Measurements from ENCODE around the gene ZSCAN21.

Gene ZSCAN21

DNA sequence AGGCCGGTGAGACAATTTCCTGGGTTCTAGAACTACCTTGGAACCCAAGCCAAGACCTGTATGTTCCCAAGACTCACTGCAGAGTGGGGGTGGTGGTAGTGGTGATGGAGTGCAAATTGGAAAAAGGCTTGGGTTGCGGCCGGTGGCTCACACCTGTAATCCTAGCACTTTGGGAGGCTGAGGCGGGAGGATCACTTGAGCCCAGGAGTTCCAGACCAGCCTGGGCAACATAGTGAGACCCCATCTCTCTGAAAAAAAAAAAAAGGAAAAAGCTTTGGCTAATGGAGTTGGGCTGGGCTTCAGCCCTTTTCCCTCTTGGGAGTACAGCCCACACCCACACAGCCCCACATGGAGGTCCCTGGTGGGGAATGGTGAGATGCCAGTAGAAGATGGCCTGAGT is 56.0 kb downstream of the ZSCAN21 start:
- TF ChIP-seq CTCF (IDR thresholded peaks at IDR 0.05; ENCODE audit: insufficient read depth, low read depth, low read length, missing control alignments), result no peak
- no peak for DNase-seq (ENCODE audit: low read depth)
- H3K4me3 ChIP-seq (ENCODE audit: low read depth, low read length), result no peak overlapping the region

DNA sequence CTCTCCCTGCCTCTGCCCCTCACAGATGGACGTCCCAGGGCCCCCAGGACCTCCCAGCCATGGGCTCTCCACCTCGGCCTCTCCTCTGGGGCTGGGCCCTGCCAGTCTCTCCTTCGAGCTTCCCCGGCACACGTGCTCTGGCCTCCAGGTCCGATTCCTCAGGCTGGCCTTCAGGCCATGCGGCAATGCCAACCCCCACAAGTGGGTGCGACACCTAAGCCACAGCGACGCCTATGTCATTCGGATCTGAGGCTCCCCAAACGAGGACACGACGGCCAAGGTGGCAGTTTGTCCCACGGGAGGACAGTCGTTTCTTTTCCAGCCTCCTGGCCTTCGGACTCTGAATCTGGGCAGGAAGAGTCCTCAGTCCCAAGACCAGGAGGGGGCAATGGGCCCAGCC is 57.1 kb downstream of the ZSCAN21 start:
- no peak for DNase-seq (ENCODE audit: low read depth)
- H3K4me3 ChIP-seq (ENCODE audit: low read depth, low read length), result no peak overlapping the region
- TF ChIP-seq CTCF (IDR thresholded peaks at IDR 0.05; ENCODE audit: insufficient read depth, low read depth, low read length, missing control alignments), result no peak

- H3K4me3 ChIP-seq (ENCODE audit: low read depth, low read length), result no peak overlapping the region
- no peak for TF ChIP-seq CTCF (IDR thresholded peaks at IDR 0.05; ENCODE audit: insufficient read depth, low read depth, low read length, missing control alignments)
- no peak for DNase-seq (ENCODE audit: low read depth)
These were observed 57.7 kb downstream of the ZSCAN21 start for GRCh38 chr7:100107125-100107737.

GRCh38 chr7:100107890-100108289 is 58.3 kb downstream of the ZSCAN21 start:
- no peak for TF ChIP-seq CTCF (IDR thresholded peaks at IDR 0.05; ENCODE audit: insufficient read depth, low read depth, low read length, missing control alignments)
- DNase-seq (ENCODE audit: low read depth), result no peak
- H3K4me3 ChIP-seq (ENCODE audit: low read depth, low read length), result no peak overlapping the region

- DNase-seq (ENCODE audit: low read depth), result no peak
- TF ChIP-seq CTCF (IDR thresholded peaks at IDR 0.05; ENCODE audit: insufficient read depth, low read depth, low read length, missing control alignments), result no peak
- no peak overlapping the region for H3K4me3 ChIP-seq (ENCODE audit: low read depth, low read length)
These were observed 60.1 kb downstream of the ZSCAN21 start for GRCh38 chr7:100109521-100110163.

DNA sequence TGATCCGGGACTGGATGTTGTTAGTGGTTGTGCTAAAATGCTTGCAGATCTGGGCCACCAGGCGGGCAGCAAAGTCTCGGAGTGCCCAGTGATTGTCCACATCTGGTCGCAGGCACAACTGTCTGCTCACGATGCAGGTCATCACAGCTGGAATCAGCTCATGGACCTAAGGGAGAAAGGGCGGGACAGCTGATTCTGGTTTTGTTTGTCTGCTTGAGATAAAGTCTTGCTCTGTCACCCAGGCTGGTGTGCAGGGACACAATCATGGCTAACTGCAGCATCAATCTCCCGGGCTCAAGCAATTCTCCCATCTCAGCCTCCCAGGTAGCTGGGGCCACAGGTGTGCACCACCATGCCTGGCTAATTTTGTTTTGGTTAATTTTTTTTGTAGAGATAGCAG is 61.6 kb downstream of the ZSCAN21 start:
- no peak overlapping the region for H3K4me3 ChIP-seq (ENCODE audit: low read depth, low read length)
- DNase-seq (ENCODE audit: low read depth), result no peak
- no peak for TF ChIP-seq CTCF (IDR thresholded peaks at IDR 0.05; ENCODE audit: insufficient read depth, low read depth, low read length, missing control alignments)

DNA sequence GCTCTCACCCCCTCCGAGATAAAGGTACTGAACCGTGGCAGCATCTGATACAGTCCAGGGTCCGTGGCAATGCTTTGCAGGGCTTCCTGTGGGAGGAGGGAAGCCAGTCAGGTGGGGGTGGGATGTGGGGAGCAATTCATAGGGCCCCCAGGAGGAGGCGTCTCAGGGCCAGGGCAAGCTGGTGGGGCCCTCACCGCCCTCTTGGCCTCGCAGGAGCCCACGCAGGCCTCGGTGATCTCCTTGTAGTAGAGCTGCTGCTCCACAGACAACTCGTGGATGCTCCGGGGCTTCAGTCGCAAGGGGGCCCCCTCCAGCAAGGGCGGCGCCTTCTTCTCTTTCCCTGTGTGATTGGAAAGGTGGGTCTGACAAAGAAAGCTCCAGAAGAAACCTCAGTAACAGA is 62.3 kb downstream of the ZSCAN21 start:
- DNase-seq (ENCODE audit: low read depth), result no peak
- TF ChIP-seq CTCF (IDR thresholded peaks at IDR 0.05; ENCODE audit: insufficient read depth, low read depth, low read length, missing control alignments), result no peak
- H3K4me3 ChIP-seq (ENCODE audit: low read depth, low read length), result no peak overlapping the region

All from GM12865 (cell line).